HG02885 (cell line): ENCODE results near the gene CLN5.
A peak's percentile ranks its signal among the peaks of the same experiment; 100 is the strongest.
"Not testable (repeated sequence)": the region's sequence is repeated elsewhere in the genome, so short reads cannot be mapped to it uniquely, and the experiment has no call there.

Experiments used
- ATAC-seq: cut with Tn5 transposase; IDR thresholded peaks from one replicate; pipeline ENCODE4 v1.9.1; 2021; ENCODE audit warnings: mild to moderate bottlenecking; ENCODE audit not compliant: unreplicated experiment, poor library complexity

Gene CLN5

DNA sequence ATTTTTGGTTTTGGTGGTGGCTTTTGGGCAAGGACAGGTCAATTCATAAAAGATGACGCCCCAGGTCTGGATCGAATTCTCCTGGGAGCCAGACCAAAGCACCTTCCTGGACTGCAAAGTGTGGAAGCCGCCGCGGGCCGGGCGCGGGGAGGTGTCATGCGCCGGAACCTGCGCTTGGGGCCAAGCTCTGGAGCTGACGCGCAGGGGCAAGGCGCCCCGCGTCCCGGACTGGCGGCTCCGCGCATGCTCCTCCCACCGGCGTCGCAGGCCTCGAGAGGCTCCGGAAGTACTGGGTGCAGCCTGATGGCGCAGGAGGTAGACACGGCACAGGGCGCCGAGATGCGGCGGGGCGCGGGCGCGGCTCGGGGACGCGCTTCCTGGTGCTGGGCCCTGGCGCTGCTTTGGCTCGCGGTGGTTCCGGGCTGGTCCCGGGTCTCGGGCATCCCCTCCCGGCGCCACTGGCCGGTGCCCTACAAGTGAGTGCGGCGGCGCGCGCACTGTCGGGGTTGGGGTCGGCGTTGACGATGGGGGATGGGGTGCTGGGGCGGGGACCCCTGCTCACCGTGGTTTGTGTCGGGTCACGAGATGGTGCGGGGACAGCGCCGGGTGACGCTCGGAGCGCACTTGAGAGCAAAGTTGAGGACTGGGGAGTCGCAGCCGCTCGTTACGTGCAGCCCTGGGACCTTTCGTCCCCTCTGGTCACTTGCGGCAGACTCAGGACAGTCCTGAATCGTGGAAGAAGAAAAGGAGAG lies at the start of gene CLN5:
Gene CLN5, plus strand, starts transcription at position 286 of the 752 bp plus-strand sequence. Its CDS starts 18 bp downstream, at position 304.
- peak; percentile 94 for ATAC-seq

DNA sequence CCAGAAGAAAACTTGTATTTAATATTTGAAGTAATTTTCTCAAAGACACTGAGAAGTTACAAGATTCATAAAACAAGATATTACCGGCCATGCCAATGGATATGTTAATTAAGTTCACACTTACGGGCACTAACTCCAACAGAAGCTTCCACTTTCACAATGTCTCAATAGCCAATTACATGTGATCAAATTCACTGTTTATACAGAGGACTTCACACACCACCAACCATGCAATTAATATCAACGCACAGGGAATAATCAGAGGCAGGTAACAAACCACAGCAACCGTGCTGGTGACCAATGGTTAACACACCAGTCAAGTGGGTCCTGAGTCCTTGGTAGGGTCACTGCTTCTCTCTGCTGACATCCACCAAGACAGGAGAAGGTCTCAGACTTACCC lies 49.5 kb upstream of the CLN5 start:
- ATAC-seq = no peak

DNA sequence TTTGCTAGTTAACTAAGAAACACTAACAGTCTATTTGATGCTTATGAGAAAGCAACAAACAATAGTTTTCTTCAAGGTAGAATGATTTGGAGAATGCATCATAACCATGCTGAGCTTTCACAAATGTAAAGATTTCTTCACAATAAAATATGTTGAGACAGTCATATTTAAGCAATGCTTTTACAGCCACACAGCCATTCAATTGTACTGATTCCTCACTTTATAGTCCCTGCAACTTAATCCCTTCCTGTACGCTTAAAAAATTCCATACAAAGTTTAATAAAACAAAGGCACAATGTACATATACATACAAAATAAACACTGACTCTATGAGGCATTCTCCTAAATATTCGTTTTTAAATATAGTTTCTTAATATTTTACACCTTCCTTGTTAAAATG lies 48.2 kb upstream of the CLN5 start:
- ATAC-seq = no peak

DNA sequence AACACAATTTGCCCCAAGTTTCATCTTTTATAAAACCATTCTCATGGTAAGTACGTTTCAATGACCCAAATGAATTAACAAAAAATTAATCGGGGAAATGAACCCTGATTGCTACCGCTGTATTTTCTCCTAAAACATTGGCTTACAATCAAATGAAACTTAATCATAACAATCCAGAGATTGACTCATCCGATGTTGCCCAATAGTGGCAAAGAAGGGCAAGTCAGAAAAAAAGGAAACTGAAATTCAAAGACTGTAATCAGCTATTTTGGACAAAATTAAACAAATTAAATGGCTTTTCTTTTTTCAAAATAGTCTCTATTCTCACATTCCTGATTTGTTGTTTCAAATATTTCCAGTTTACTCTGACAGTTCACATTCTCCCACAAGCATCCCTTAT lies 47.4 kb upstream of the CLN5 start:
- ATAC-seq = no peak

DNA sequence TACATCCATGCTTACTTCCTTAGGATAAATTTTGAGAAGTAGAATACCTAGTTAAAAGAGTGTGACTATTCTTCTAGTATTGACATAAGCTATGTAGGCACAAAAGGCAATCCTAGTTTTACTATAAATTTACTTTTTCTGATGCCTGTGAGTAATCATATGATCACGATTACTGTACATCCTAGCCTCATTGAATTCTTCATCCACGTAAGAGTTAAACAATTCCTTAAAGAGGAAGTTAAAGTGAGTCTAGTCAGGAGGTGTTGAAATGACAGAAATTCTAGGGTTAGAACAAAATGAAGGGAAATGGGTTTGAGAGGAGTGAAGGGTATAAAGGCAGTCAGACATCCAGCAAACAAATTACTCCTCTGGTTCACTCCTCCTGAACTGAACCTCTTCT lies 43.7 kb upstream of the CLN5 start, which contains the start of gene ACOD1:
Gene ACOD1, plus strand, starts transcription at position 363 of the 400 bp plus-strand sequence. CDS start 48 bp downstream, outside the sequence.
- no peak for ATAC-seq

DNA sequence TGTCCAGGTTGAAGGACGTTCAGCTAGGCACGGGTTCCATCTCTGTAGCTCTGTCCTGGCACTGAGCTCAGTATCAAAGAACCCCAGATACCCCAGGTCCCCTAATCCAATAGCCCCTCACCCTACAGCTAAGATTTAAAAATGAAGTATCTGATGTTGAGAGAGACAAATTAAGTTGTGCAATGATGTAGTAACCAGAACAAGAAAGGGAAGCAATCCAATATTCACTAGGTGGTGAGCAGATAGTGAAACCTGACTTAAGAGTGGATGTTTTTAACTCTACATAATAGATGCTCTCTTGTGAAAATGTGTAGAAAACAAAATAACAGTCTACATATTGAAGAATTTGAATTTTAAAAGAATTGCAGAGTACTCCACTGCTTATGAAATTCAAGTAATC lies 41.8 kb upstream of the CLN5 start:
- no peak for ATAC-seq

DNA sequence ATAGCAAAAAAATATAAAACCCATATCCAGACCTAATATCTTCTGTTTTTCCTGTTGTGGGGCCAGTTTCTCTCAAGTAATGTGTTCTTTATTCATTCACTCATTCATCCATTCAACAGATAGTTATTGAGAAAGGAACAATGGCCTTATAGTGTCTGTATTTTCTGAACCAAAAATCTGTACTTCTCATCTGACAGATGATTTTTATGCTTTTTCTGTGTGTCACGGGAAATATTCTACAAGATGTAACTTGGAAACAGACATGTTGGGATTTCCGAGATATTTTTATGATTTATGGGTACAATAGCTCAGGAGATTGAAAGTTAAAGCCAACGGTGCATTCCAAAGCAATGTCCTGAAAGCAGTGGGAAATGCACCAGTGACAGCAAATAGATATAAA lies 37.9 kb upstream of the CLN5 start:
- no peak for ATAC-seq

DNA sequence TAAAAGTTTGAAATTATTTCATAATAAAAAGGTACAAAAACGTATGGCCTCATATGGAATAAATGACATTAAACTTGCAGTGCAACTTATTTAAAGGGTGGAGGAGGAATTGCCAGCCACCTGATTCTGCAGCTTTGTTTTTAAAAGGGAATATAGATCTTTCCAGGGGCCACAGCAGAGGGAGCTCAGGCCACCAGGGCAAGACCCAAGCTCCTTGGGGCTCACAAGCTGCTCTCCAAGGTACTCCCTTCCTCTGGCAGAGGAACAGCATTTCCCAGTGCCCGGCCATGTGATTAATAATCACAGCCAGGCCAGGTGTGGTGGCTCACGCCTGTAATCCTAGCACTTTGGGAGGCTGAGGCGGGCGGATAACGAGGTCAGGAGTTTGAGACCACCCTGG lies 37.3 kb upstream of the CLN5 start:
- no peak for ATAC-seq

DNA sequence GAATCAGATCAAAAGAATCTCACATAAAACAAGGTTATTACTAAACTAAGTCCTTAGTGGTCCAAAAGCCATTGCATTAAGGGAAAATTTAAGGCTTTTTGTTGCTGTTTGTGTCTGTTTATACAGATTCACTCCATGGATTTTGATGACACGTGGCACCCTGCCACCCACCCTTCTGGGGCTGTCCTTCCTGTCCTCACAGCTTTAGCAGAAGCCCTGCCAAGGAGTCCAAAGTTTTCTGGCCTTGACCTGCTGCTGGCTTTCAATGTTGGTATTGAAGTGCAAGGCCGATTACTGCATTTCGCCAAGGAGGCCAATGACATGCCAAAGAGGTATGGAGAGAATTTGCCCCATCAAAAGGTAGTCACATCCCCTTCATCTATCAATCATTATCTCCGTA lies 36.7 kb upstream of the CLN5 start:
- ATAC-seq = no peak

DNA sequence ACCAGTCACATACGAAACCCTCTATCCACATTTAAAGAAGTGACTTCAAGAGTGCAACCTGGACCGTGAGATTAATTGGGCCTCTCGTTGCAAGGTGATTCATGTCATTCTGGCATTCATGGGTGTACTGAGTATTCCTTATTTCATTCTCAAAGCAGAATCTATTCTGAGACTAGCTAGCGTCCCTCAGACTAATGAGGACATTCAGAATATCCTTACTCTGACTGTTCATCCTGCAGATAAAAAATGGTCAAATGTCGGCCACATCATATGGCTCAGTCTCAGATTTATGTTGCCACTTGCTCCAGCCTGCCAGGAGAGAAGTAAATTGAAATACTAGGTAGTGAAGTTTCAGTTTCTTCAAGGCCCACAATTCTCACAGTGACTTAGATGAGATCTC lies 36.2 kb upstream of the CLN5 start:
- ATAC-seq = no peak

DNA sequence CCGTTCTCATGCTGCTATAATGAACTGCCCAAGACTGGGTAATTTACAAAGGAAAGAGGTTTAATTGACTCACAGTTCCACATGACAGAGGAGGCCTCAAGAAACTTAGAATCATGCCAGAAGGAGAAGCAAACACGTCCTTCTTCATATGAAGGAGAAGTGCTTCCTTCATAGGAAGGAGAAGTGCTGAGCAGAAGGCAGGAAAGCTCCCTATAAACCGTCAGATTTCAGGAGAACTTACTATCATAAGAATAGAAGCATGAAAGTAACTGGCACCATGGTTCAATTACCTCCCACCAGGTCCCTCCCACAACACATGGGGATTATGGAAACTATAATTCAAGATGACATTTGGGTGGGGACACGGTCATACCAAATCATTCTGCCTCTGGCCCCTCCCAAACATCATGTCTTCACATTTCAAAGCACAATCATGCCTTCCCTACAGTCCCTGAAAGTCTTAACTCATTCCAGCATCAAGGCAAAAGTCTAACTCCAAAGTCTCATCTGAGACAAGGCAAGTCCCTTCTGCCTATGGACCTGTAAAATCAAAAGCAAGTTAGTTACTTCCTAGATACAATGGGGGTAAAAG lies 32.9 kb upstream of the CLN5 start:
- ATAC-seq = no peak

DNA sequence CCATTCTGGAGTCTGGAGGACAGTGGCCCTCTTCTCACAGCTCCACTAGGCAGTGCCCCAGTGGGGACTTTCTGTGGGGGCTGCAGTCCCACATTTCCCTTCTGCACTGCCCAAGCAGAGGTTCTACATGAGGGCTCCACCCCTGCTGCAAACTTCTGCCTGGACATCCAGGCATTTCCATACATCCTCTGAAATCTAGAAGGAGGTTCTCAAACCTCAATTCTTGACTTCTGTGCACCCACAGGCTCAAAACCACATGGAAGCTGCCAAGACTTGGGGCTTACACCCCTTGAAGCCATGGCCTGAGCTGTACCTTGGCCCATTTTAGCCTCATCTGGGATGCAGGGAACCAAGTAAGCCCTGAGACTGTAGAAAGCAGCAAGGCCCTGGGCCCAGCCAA lies 32.1 kb upstream of the CLN5 start:
- ATAC-seq = not testable (repeated sequence)

DNA sequence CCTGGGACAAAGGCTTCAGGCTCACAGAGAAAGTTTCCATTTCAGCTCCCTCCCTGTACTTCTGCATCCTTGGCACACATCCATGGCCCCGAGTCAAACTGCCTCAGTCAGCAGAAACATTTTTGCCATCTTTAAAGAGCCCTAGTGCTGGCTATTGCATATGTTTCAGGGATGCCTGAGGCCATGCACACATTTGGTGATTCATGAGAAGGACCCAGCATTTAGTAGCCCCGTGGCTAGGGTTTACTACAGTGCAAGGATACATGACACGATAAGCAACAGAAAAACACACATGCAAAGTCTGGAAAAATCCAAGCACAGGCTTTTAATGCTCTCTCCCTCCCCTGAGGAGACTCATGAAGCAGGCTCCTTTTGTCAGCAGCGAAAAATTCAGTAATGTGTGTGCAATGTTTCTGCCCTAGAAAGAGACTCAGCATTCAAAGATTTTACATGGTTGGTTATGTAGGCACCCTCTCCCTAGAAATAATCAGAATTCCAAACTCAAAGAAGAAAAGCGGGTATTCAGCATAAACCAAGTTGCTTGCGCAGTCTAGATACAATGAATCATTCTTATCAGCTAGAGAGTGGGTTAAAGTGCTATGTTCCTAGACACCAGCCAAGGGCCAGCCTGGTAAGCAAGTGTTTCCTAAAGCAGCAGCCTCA lies 26.0 kb upstream of the CLN5 start:
- ATAC-seq = no peak

DNA sequence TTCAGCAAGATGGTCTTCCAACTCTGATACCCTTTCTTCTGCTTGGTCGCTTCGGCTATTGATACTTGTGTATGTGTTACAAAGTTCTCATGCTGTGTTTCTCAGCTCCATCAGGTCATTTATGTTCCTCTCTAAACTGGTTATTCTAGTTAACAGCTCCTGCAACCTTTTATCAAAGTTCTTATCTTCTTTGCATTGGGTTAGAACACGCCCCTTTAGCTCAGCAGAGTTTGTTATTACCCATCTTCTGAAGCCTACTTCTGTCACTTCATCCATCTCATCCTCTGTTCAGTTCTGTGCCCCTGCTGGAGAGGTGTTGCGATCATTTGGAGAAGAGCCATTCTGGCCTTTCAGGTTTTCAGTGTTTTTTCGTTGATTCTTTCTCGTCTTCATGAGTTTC lies 24.9 kb upstream of the CLN5 start:
- ATAC-seq = no peak

DNA sequence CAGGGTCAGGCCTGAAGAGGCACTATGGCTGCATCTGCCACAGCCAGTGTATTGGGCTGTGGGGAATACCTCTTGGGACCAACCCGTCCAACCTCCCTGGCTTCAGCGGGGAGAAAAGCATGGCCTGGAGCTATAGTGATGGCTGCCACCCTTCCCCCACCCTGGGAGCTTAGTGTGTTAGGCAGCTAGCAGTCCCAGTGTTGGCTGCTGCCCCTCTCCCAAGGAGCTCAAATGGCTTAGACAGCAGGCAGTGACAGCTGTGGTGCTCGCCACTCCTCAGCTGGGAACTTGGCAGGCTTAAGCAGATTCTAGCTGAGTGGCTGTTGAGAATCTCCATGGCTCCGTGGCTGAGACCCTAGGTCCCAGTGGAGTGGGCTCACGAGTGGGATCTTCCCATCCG lies 23.8 kb upstream of the CLN5 start:
- ATAC-seq = no peak

DNA sequence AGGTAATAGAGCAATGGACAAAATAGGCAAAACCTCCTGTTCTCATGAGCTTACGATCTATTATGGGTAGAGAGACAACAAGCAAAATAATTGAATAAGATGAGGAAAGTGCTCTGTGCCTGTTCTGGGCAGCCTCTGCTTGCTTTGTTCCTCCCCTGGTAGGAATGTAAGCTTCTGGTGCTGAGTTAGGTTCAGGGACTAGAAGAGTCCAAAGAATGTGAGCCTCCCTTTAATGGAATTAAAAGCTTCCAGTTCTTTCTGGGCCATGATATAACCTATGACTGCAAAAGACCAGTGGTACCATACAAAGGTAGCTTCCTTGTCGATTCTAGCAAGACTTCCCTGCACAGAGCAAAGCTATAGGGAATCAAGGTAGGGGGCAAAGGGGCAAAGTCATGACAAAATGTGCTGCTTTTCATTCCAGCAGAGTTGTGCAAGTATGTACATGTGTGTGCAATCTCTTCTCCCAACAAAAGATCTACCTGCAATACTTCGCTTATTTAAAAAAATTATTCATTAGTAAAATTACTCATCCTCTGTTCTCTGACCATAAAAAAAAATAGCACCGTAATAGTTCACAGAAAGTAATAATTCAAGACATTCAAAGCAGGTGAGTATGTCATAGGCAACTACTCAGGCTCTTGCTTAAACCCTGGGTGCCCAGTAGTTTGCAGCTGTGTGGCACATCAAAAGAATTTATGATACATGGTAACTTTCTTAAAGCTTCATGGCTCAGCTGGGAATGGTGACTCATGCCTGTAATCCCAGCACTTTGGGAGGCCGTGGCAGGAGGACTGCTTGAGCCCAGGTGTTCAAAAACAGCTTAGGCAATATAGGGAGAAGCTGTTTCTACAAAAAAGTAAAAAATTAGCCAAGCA lies 22.2 kb upstream of the CLN5 start:
- ATAC-seq = no peak

DNA sequence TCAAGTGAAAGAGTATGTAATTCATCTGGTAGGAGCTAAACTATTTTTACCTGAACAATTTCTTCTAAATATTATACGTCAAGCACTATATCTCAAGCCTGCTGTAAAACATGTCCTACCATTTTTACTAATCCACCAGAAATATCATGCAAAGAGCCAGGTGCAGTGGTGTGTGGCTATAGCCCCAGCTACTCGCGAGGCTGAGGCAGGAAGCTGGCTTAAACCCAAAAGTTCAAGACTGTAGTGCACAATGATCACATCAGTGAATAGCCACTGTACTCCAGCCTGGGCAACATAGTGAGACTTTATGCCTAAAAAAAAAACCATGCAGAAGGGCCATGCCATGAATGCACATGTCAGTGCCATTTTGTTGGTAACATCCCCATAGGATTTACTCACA lies 20.7 kb upstream of the CLN5 start:
- ATAC-seq = peak; percentile 80

DNA sequence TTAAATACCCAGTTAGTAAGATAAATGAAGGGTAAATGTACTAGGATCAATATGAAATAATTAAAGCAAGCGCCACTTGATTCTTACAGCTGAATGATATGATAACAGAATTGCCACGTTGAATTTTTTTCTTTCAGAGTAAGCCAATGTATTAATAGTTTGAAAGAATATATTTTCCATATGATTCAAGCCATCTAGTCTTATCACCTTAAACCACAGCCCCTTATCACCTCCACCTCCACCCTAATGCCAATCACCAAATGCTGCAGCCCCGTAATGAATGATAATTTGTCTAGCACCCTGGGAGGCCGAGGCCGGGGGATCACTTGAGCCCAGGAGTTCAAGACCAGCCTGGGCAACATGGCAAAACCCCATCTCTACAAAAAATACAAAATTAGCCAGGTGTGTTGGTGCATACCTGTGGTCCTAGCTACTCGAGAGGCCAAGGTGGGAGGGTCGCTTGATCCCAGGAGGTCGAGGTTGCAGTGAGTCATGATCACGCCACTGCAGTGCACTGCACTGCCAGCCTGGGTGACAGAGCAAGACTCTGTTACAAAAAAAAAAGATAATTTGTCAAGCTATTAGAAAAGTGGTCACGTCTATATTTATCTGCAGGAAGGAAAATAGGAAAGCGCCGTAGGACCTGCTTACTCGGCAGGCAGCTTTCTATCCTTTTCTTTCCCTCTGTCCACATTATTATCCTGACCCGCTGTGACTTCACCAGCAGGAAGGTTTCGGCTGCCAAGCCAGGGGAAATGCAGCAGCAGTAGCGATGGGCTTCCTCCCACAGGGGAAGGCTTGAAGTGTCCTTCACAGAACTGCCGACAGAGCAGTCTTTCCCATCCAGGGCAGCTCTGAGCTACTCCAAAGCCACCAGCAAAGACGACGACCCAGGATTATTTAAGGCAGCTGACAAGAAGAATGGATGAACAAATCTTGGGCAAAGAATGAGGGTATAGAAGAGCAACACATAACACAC lies 19.7 kb upstream of the CLN5 start:
- no peak for ATAC-seq

DNA sequence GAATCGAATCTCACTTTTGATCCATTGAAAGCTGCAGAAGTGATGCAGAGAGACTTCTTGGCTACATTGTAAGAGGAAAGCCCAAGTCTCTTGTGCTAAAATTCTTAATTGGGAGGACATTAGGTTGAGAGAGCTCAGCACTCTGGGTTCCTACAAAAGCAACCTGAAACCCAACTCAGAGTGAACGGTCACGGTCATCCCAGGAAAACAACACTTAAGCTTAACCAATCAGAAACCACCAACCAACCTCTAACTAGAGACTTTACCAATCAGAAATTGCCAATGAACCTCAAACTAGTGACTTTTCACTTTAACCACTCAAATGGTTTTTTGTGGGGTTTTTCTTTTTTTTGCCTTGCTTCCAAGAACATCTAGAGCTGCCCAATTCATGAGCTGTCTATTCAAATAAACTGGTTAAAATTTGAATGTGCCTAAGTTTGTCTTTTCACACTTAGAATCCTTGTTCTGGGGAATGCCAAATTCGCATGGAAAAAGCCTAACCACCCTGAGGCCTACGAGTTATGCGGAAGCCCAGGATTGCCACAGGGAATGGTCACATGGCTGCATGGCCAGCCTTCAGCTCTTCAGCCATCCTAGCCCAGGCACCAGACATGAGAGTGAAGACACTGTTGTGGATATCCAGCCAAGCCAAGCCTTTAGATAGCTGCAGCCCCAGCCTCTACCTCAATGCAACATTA lies 17.8 kb upstream of the CLN5 start:
- ATAC-seq = no peak
